Activated CD4-positive, alpha-beta T cell treated with anti-CD3 and anti-CD28 coated beads for 36 hours (primary cell): Measurements from ENCODE around the gene COG2. TPM values are rescaled to one million over a fixed set of nuclear protein-coding genes. Genes with fewer than 3 reads are reported as not detected.
"Not testable (repeated sequence)": the region's sequence is repeated elsewhere in the genome, so short reads cannot be mapped to it uniquely, and the experiment has no call there.

ENCODE experiments used
- ATAC-seq: fragments of 200-7000 bp; cut with Tn5 transposase; one replicate; pipeline ENCODE4 v1.10.0; 2021; ENCODE audit warnings: mild to moderate bottlenecking, moderate library complexity
- CTCF ChIA-PET: fragments of 350-600 bp; sonication (Branson Sonifier 250); formaldehyde crosslinking; loops from one replicate; lab custom pipeline; 2021; ENCODE audit warnings: antibody characterized with exemption; lab: Charles Lee
- POLR2A ChIA-PET: fragments of 350-600 bp; sonication (Branson Sonifier 250); formaldehyde crosslinking; loops from one replicate; lab custom pipeline; 2021; ENCODE audit warnings: antibody characterized with exemption, inconsistent platforms; lab: Charles Lee
- DNase-seq: peaks from one replicate; pipeline ENCODE4 v3.0.0-alpha.2; 2020
- H3K27ac Mint-ChIP-seq: one replicate; pipeline ENCODE4 v1.8.0; 2021; ENCODE audit warnings: mixed read lengths
- H3K27me3 Mint-ChIP-seq: one replicate; pipeline ENCODE4 v1.8.0; 2021; ENCODE audit warnings: mixed read lengths
- H3K36me3 Mint-ChIP-seq: one replicate; pipeline ENCODE4 v1.8.0; 2021; ENCODE audit warnings: low read depth, mixed read lengths
- H3K4me1 Mint-ChIP-seq: one replicate; pipeline ENCODE4 v1.8.0; 2021; ENCODE audit warnings: mixed read lengths
- H3K4me3 Mint-ChIP-seq: one replicate; pipeline ENCODE4 v1.8.0; 2021; ENCODE audit warnings: mild to moderate bottlenecking, moderate library complexity, mixed read lengths
- H3K9me3 Mint-ChIP-seq: one replicate; pipeline ENCODE4 v1.8.0; 2021; ENCODE audit warnings: low read depth, mixed read lengths
- intact Hi-C, 2 experiments: fragments of 100-400 bp; cut with DNase I in 1 of 2; cut with micrococcal nuclease in 1 of 2; formaldehyde crosslinking; loops; one replicate each; pipeline versions ENCODE4 v1.14.2 to v1.15.1; 2022 to 2024; cut with DNase I, micrococcal nuclease
- total RNA-seq, 2 experiments: library from RNA; stranded (reverse); gene quantifications; one replicate each; pipeline ENCODE4 v1.2.3, GENCODE V29; 2021

Gene COG2
- total RNA-seq, 2 experiments from 2014 or later, result 28.1 to 32.0 TPM

DNA sequence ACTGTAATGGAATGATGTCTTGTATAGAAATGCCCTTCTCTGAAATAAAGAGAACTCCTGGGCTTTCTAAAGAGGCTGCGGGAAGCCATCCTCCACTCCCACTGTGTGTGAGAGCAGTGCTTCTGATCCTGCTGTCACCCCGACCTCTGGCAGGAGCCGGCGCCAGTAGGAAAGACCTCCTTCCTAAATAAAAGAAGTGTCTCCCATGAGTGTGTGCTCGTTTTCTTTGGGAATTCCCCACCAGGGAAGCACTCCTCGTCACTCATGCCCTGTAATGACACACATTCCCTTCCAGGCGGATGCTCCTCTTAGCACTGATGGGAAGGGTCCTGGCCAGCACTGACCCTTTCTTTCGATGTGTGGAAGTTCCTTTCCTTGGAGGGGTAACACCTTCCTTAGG is 51.5 kb downstream of the COG2 start:
- no peaks in the 10 kb centered on the region for H3K27me3 Mint-ChIP-seq
- no peaks in the 10 kb centered on the region for H3K4me1 Mint-ChIP-seq
- DNase-seq, result no peak
- ATAC-seq, result no peak
- H3K4me3 Mint-ChIP-seq, result no peak overlapping the region
- peaks cover 29% of the 10 kb centered on the region for H3K36me3 Mint-ChIP-seq
- ChIA-PET CTCF (no interaction called here), POLR2A (no interaction called here)
- H3K9me3 Mint-ChIP-seq, result no peaks in the 10 kb centered on the region
- intact Hi-C loops, result no loop called here
- no peak overlapping the region for H3K27ac Mint-ChIP-seq

DNA sequence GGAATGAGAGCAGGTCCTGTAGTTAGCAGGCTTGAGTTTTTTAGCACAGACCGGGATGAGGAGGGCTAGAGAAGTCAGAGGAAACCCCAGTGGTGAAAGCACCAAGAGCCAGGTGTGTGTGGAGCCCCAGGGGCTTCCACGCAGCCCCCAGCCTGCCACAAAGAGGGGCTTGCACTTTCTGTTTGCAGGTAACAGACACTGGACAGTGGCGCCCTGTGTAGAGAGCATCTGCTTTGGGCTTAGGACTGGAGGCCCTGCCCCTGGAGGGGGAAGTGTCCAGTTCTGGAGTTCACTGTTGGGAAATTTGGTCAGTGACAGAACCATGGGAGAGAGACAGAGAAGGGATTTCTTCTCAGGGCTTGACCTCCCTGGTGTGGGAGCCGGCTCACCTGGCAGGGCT is 52.2 kb downstream of the COG2 start:
- H3K9me3 Mint-ChIP-seq, result no peaks in the 10 kb centered on the region
- ATAC-seq (no peak), DNase-seq (no peak)
- no peak overlapping the region for H3K27ac Mint-ChIP-seq
- no peaks in the 10 kb centered on the region for H3K27me3 Mint-ChIP-seq
- no peaks in the 10 kb centered on the region for H3K4me1 Mint-ChIP-seq
- CTCF ChIA-PET, result no interaction called here
- POLR2A ChIA-PET, result no interaction called here
- no peak overlapping the region for H3K4me3 Mint-ChIP-seq
- peaks cover 26% of the 10 kb centered on the region for H3K36me3 Mint-ChIP-seq
- intact Hi-C loops, result no loop called here

DNA sequence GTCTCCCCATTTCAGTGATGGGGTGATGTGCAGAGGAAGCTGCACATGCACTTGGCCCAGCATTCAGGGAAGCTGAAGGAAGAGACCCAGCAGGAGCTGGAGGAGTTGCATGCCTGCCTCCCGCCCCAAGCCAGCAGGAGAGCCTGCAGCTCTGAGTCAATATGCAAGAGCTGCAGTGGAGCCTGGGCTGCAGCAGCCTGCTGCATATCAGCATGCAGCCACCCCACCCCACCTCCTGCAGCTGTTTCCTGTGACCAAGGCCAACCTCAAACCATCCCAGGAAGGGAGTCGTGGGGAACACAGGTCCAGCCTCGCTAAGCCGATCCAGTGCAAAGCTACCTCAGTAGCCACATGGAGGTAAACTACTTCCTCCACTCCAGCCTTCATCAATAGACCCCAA is 52.7 kb downstream of the COG2 start:
- intact Hi-C loops, result no loop called here
- H3K36me3 Mint-ChIP-seq, result peaks cover 21% of the 10 kb centered on the region
- ChIA-PET CTCF (interaction anchor here (0.6 kb wide), 1 partner anchor 52 kb away, joined by 3 read pairs; no protein-coding TSS in a partner anchor), POLR2A (no interaction called here)
- no peak for ATAC-seq
- H3K27ac Mint-ChIP-seq, result no peak overlapping the region
- H3K27me3 Mint-ChIP-seq, result no peaks in the 10 kb centered on the region
- DNase-seq, result no peak
- H3K4me1 Mint-ChIP-seq, result no peaks in the 10 kb centered on the region
- H3K9me3 Mint-ChIP-seq, result no peaks in the 10 kb centered on the region
- H3K4me3 Mint-ChIP-seq, result no peak overlapping the region

DNA sequence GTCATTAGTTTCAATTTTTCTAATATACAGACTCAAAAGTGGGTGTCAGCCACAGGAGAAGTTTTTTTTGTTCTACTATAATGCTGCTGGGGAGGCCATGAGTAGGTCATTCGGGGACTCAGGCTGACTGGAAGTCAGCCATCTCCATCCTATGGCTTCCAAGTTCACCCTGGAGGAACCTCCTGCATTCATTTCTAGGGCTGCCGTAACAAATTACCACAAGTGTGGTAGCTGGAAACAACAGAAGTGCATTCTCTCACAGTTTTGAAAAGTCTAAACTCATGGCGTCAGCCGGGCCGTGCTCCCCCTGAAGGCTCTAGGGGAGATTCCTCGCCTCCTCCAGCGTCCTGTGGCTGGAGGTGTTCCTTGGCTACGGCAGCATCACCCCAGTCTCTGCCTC is 53.9 kb downstream of the COG2 start:
- Mint-ChIP-seq H3K4me3 (no peak overlapping the region), H3K27ac (no peak overlapping the region), H3K36me3 (peaks cover 17% of the 10 kb centered on the region), H3K4me1 (no peaks in the 10 kb centered on the region), H3K9me3 (no peaks in the 10 kb centered on the region), H3K27me3 (no peaks in the 10 kb centered on the region)
- ChIA-PET POLR2A (no interaction called here), CTCF (no interaction called here)
- DNase-seq (no peak), ATAC-seq (no peak)
- intact Hi-C loops, result no loop called here

DNA sequence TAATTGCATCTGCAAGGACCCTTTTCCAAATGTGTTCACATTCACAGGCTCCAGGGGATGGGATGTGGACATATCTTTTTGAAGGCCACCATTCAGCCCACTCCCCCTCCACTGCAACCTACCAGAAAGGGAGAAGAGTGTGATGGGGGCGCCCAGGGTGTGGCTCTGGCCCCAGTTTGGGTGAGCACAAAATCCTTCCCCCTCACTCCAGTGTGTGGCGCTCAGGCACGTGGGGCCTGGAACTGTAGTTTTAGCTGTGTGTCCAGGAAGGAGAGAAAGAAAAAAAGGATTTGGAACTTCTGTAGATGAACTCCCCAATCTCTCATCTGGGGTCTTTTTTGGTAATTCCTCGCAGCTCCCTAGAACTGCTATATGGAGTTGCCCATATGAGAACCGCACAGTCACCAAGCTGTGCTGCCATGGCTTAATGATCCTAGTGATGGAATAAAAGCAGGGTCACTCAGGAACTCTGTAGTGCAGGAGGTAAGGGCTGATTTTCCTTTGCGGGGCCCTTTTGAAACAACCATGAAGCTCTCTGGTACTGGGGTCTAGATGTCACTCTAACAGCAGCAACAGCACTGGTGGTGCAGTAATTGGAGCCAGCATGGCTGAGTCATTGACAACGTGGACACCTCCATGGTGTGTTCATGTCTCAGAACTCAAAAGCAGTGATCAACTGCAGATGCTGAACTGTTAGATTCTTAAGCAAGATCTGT is 54.6 kb downstream of the COG2 start:
- no peaks in the 10 kb centered on the region for H3K9me3 Mint-ChIP-seq

DNA sequence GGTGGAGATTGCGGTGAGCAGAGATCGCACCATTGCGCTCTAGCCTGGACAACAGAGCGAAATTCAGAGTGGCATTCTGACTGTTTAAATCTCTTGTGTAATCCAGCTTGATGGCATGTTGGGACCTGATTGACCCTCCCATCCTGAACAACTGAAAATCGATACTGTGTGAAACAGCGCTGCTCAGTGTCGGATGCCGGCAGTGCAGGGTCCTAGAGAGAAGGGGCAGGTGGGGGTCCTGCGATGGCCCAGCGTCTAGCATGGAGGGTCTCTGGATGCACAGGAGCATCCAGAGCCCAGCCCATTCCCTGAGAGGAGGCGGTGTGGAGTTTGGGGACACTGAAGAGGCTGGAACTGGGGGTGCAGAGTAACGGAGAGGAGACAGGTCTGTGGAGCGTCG is 55.8 kb downstream of the COG2 start:
- no peak overlapping the region for H3K4me3 Mint-ChIP-seq
- peaks cover 6% of the 10 kb centered on the region for H3K36me3 Mint-ChIP-seq
- ChIA-PET POLR2A (no interaction called here), CTCF (interaction anchor here (0.6 kb wide), 1 partner anchor 1610 kb away, joined by 3 read pairs; no protein-coding TSS in a partner anchor)
- H3K4me1 Mint-ChIP-seq, result no peaks in the 10 kb centered on the region
- H3K27me3 Mint-ChIP-seq, result no peaks in the 10 kb centered on the region
- no peak for ATAC-seq
- no peak overlapping the region for H3K27ac Mint-ChIP-seq
- DNase-seq, result no peak
- intact Hi-C loops, result no loop called here
- no peaks in the 10 kb centered on the region for H3K9me3 Mint-ChIP-seq

More for the DNA sequence above, 54.6 kb downstream of the COG2 start:
- Mint-ChIP-seq H3K4me3 (no peak overlapping the region), H3K27me3 (no peaks in the 10 kb centered on the region), H3K36me3 (peaks cover 13% of the 10 kb centered on the region), H3K27ac (no peak overlapping the region), H3K4me1 (no peaks in the 10 kb centered on the region)
- ATAC-seq, result no peak
- DNase-seq, result no peak
- intact Hi-C loops, result no loop called here
- ChIA-PET CTCF (no interaction called here), POLR2A (no interaction called here)

DNA sequence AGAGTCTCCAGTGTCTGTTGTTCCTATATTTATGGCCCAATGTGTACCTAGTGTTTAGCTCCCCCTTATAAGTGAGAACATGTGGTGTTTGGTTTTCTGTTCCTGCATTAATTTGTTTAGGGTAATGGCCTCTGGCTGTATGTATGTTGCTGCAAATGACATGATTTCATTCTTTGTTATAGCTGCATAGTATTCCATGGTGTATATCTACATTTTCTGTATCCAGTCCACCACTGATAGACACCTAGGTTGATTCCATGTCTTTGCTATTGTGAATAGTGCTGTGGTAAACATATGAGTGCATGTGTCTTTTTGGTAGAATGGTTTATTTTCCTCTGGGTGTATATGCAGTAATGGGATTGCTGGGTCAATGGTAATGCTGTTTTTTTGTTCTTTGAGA is 56.7 kb downstream of the COG2 start:
- CTCF ChIA-PET, intact Hi-C loops, ATAC-seq, POLR2A ChIA-PET, H3K36me3 Mint-ChIP-seq, H3K4me1 Mint-ChIP-seq, H3K4me3 Mint-ChIP-seq, DNase-seq, H3K27ac Mint-ChIP-seq, H3K9me3 Mint-ChIP-seq, H3K27me3 Mint-ChIP-seq: not testable (repeated sequence)

DNA sequence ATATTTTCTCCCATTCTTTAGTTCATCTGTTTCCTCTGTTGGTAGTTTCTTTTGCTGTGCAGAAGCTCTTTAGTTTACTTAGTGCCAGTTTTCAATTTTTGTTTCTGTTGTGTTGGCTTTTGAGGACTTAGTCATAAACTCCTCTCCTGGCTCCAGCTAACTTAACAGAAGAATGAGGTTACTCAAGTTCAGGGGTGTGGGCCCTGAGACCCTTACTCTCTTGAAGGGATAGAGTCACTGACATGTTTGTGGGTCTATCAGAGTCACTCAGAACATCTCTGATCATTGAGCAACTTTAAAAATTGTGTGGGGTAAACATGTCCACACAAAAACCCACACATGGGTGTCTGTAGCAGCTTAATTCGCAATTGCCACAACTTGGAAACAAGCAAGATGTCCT is 57.4 kb downstream of the COG2 start:
- intact Hi-C loops, result no loop called here
- ChIA-PET POLR2A (no interaction called here), CTCF (no interaction called here)
- DNase-seq (no peak), ATAC-seq (no peak)
- Mint-ChIP-seq H3K4me1 (no peaks in the 10 kb centered on the region), H3K27me3 (no peaks in the 10 kb centered on the region), H3K9me3 (no peaks in the 10 kb centered on the region), H3K4me3 (no peak overlapping the region), H3K27ac (no peak overlapping the region), H3K36me3 (no peaks in the 10 kb centered on the region)

DNA sequence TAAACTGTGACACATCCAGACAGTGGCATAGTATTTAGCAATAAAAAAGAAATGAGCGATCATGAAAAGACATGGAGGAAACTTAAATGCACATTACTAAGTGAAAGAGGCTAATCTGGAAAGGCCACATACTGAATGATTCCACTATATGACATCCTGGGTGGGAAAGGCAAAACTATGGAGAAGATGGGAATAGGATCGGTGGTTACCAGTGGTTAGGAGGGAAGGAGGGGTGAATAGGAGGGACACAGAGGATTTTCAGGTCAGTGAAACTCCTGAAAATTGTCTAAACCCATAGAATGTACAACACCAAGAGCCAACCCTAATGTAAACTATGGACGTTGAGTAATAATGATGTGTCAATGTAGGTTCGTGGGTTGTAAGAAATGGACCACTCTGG is 57.9 kb downstream of the COG2 start:
- Mint-ChIP-seq H3K27me3 (no peaks in the 10 kb centered on the region), H3K4me1 (no peaks in the 10 kb centered on the region), H3K27ac (no peak overlapping the region), H3K36me3 (no peaks in the 10 kb centered on the region), H3K4me3 (no peak overlapping the region), H3K9me3 (no peaks in the 10 kb centered on the region)
- ChIA-PET POLR2A (no interaction called here), CTCF (no interaction called here)
- intact Hi-C loops, result no loop called here
- DNase-seq (no peak), ATAC-seq (no peak)

DNA sequence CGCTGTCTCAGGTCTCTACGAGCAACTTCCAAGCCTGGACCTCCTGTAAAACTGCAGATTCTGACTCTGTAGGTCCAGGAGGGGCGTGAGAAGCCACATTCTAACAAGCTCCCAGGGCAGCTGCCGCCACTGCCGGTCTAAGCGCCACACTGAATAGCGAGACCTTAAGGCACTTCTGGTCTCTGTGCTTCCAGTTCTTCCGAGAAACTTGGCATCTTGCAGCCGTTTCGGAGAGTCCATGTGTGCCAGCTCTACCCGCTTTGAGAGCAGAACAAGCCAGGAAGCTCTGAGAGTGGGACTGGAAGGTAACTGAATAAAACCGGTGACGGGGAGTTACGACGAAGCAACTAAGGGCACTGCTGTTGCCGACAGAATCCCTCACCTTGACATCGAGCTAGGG is 59.2 kb downstream of the COG2 start:
- intact Hi-C loops, result no loop called here
- Mint-ChIP-seq H3K36me3 (no peaks in the 10 kb centered on the region), H3K4me3 (no peak overlapping the region), H3K27ac (no peak overlapping the region), H3K9me3 (no peaks in the 10 kb centered on the region), H3K4me1 (no peaks in the 10 kb centered on the region), H3K27me3 (no peaks in the 10 kb centered on the region)
- ChIA-PET POLR2A (no interaction called here), CTCF (interaction anchor here (0.6 kb wide), 1 partner anchor 43 kb away, joined by 3 read pairs; no protein-coding TSS in a partner anchor)
- DNase-seq (no peak), ATAC-seq (no peak)

DNA sequence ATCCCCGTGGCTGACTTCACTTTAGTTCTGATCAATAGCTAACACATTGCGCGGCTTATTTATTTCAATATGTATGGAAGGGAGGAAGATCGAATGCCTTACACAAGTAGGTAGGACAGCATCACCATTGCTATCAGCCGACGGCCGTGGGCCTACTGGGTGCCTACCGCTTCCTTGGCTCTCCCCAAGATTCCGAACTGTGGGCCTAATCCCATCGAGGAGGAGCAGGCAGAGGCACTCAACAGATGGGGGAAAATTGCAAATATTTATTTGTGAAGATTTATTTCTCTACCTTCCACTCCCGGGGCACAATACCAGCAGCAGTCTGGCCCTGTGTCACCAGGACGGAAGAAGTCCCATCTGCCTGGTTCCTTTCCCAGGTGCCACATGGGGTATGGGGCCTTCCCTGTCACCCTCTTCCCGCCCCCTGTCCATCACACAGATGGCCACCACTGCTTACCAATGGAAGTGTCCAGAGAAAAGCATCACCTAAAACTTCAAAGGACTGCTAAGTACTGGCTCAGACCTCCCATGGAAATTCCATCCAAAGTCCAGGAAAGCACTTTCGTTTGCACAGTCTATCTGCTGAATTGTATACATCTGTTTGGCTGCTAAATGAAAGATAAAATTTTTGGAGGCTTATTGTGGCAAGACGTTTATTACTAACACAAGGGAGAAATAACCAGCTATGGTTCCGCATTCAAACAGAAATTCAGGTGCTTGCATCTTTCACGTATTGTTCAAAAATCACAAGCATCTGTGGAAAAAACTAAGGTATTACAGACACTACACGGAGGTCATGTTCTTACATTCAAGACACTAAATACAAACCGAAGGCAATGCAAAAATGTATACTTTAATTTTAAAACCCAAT is 59.9 kb downstream of the COG2 start:
- intact Hi-C loops, result no loop called here
- H3K4me1 Mint-ChIP-seq, result no peaks in the 10 kb centered on the region
- no peaks in the 10 kb centered on the region for H3K27me3 Mint-ChIP-seq
- no peak for ATAC-seq
- ChIA-PET CTCF (interaction anchor here (0.6 kb wide), 1 partner anchor 42 kb away, joined by 3 read pairs; no protein-coding TSS in a partner anchor), POLR2A (no interaction called here)
- H3K36me3 Mint-ChIP-seq, result no peaks in the 10 kb centered on the region
- no peak overlapping the region for H3K27ac Mint-ChIP-seq
- no peak for DNase-seq
- no peaks in the 10 kb centered on the region for H3K9me3 Mint-ChIP-seq
- H3K4me3 Mint-ChIP-seq, result no peak overlapping the region
